Mucosa of gallbladder (tissue), 1 donor: Measurements from ENCODE around the gene POMP. TPM values are rescaled to one million over a fixed set of nuclear protein-coding genes. Genes with fewer than 3 reads are reported as not detected.

ENCODE experiments used
- total RNA-seq: library from RNA; stranded (reverse); gene quantifications from one replicate; pipeline ENCODE4 v1.2.1, GENCODE V29; 2021
- donor health status: DM: no; HTN: no; CAD: no.

Gene POMP
- total RNA-seq, 1 donor from 2014 or later: 52.3 TPM

Other genes starting within 250 kb of the POMP start
- 23.6 TPM for gene FLT1, start 164.0 kb upstream of the POMP start, total RNA-seq
- gene SLC46A3, start 59.8 kb downstream of the POMP start, total RNA-seq: 59.3 TPM
- 1.5 TPM for gene MTUS2, start 161.2 kb downstream of the POMP start, total RNA-seq